H1 (cell line): Measurements from ENCODE around the gene GFRA4. TPM values are rescaled to one million over a fixed set of nuclear protein-coding genes. Genes with fewer than 3 reads are reported as not detected.

ENCODE experiments used
- CTCF ChIA-PET: fragments of 300-600 bp; sonication (Branson Sonifier 250); formaldehyde crosslinking; loops from one replicate; lab custom pipeline; 2021; ENCODE audit not compliant: partially characterized antibody; lab: Charles Lee
- POLR2A ChIA-PET: fragments of 300-600 bp; sonication (Branson Sonifier 250); formaldehyde crosslinking; loops from one replicate; lab custom pipeline; 2021; ENCODE audit warnings: inconsistent platforms; ENCODE audit not compliant: partially characterized antibody; lab: Charles Lee
- DNase-seq, 2 experiments: peaks; one replicate each; pipeline versions ENCODE4 v3.0.0 to v3.0.0-alpha.2; 2010 to 2022; ENCODE audit warnings: low spot score in 2 of 2, low read depth in 1 of 2, mixed read lengths in 1 of 2
- FAIRE-seq: peaks from 2 replicates; lab custom pipeline; 2011; peaks lifted over from hg19 to GRCh38; lab: Jason Lieb, UNC
- H2AFZ ChIP-seq: 2 replicates; pipeline ENCODE4 v1.8.1; 2012; ENCODE audit warnings: low read length, inconsistent platforms
- H2AK5ac ChIP-seq: 2 replicates; pipeline ENCODE4 v1.6.1; 2013; ENCODE audit warnings: low read depth, low read length
- H2BK120ac ChIP-seq: replicated peaks from 2 replicates; pipeline ENCODE3; 2013; ENCODE audit warnings: low read depth, low read length, inconsistent platforms
- H2BK12ac ChIP-seq: 2 replicates; pipeline ENCODE4 v1.6.1; 2013; ENCODE audit warnings: low read depth, low read length
- H2BK15ac ChIP-seq: 2 replicates; pipeline ENCODE4 v1.6.1; 2013; ENCODE audit warnings: low read length
- H2BK20ac ChIP-seq: 2 replicates; pipeline ENCODE4 v1.6.1; 2013; ENCODE audit warnings: low read length
- H2BK5ac ChIP-seq: 2 replicates; pipeline ENCODE4 v1.6.1; 2013; ENCODE audit warnings: low read depth, low read length
- H3K14ac ChIP-seq: 2 replicates; pipeline ENCODE4 v1.6.1; 2013; ENCODE audit warnings: inconsistent platforms; ENCODE audit not compliant: insufficient read length
- H3K18ac ChIP-seq: 2 replicates; pipeline ENCODE4 v1.6.1; 2013; ENCODE audit warnings: low read length; ENCODE audit errors: extremely low read depth
- H3K23ac ChIP-seq: 2 replicates; pipeline ENCODE4 v1.6.1; 2013; ENCODE audit warnings: inconsistent platforms; ENCODE audit not compliant: insufficient read length
- H3K23me2 ChIP-seq: 2 replicates; pipeline ENCODE4 v1.6.1; 2013; ENCODE audit warnings: low read depth, low read length
- H3K27ac ChIP-seq: 2 replicates; pipeline ENCODE4 v1.6.1; 2011; ENCODE audit warnings: low read depth, low read length, inconsistent platforms
- H3K27me3 ChIP-seq, 4 experiments: replicated peaks in 1 of 4; 1 replicate in 1 of 4; 2 replicates in 3 of 4; pipeline versions ENCODE4 v1.6.1 to v1.8.1; 2011 to 2013; ENCODE audit warnings: low read length in 3 of 4, mild to moderate bottlenecking in 3 of 4, inconsistent platforms in 2 of 4, mixed read lengths in 2 of 4, moderate library complexity in 1 of 4; ENCODE audit not compliant: control insufficient read depth in 3 of 4, insufficient read depth in 3 of 4; ENCODE audit errors: extremely low read depth in 1 of 4
- H3K36me3 ChIP-seq, 4 experiments: 2 replicates each; pipeline versions ENCODE4 v1.6.1 to v1.8.1; 2011 to 2013; ENCODE audit warnings: mild to moderate bottlenecking in 4 of 4, low read length in 3 of 4, moderate library complexity in 2 of 4, control low read depth in 1 of 4, inconsistent platforms in 1 of 4; ENCODE audit not compliant: insufficient read depth in 4 of 4, control insufficient read depth in 2 of 4
- H3K4ac ChIP-seq: replicated peaks from 2 replicates; pipeline ENCODE3; 2013; ENCODE audit warnings: low read length, low read depth, mixed read lengths, inconsistent platforms; ENCODE audit not compliant: insufficient read length
- H3K4me1 ChIP-seq, 4 experiments: replicated peaks in 1 of 4; 1 replicate in 1 of 4; 2 replicates in 3 of 4; pipeline versions ENCODE4 v1.6.1 to v1.8.1; 2011 to 2013; ENCODE audit warnings: low read length in 3 of 4, inconsistent platforms in 2 of 4, mixed read lengths in 1 of 4; ENCODE audit not compliant: insufficient read depth in 4 of 4, control insufficient read depth in 3 of 4
- H3K4me2 ChIP-seq, 2 experiments: 2 replicates each; pipeline versions ENCODE4 v1.6.1 to v1.8.1; 2011 to 2013; ENCODE audit warnings: low read depth in 2 of 2, low read length in 2 of 2, control low read depth in 1 of 2, inconsistent platforms in 1 of 2, mild to moderate bottlenecking in 1 of 2; ENCODE audit not compliant: insufficient read depth in 1 of 2
- H3K4me3 ChIP-seq, 4 experiments: fragments of 200-600, 300-600 bp in 1 of 4; sonication (generic), shearing (Covaris generic), sonication (Bioruptor Twin) in 1 of 4; 2 replicates each; pipeline versions ENCODE4 v1.5.1 to v1.8.1; 2011 to 2016; ENCODE audit warnings: low read length in 4 of 4, low read depth in 3 of 4, control low read depth in 2 of 4, inconsistent platforms in 2 of 4, mild to moderate bottlenecking in 2 of 4, mixed read lengths in 1 of 4, moderate library complexity in 1 of 4; ENCODE audit not compliant: insufficient read depth in 2 of 4; ENCODE audit errors: extremely low read depth in 1 of 4
- H3K56ac ChIP-seq: replicated peaks from 2 replicates; pipeline ENCODE3; 2013; ENCODE audit warnings: low read depth, mild to moderate bottlenecking, mixed read lengths, low read length, inconsistent platforms; ENCODE audit not compliant: insufficient read length
- H3K79me1 ChIP-seq: 2 replicates; pipeline ENCODE4 v1.6.1; 2013; ENCODE audit warnings: low read depth, low read length, control low read depth
- H3K79me2 ChIP-seq, 2 experiments: 2 replicates each; pipeline versions ENCODE4 v1.6.1 to v1.8.1; 2012 to 2013; ENCODE audit warnings: low read length in 2 of 2, mild to moderate bottlenecking in 2 of 2, inconsistent platforms in 1 of 2; ENCODE audit not compliant: insufficient read depth in 2 of 2, control insufficient read depth in 1 of 2
- H3K9ac ChIP-seq, 4 experiments: replicated peaks in 1 of 4; 1 replicate in 1 of 4; 2 replicates in 3 of 4; pipeline versions ENCODE4 v1.6.1 to v1.8.1; 2011 to 2013; ENCODE audit warnings: low read depth in 3 of 4, low read length in 3 of 4, control low read depth in 2 of 4, mild to moderate bottlenecking in 2 of 4, moderate library complexity in 2 of 4, inconsistent platforms in 1 of 4; ENCODE audit errors: extremely low read depth in 1 of 4
- H3K9me3 ChIP-seq, 2 experiments: 2 replicates each; pipeline versions ENCODE4 v1.6.1 to v1.8.1; 2012 to 2013; ENCODE audit warnings: mild to moderate bottlenecking in 2 of 2, moderate library complexity in 2 of 2, control low read depth in 1 of 2, inconsistent platforms in 1 of 2, low read depth in 1 of 2, low read length in 1 of 2, mixed read lengths in 1 of 2; ENCODE audit not compliant: insufficient read depth in 2 of 2
- H4K20me1 ChIP-seq, 2 experiments: replicated peaks in 1 of 2; 2 replicates each; pipeline versions ENCODE3 to v1.8.1; 2011 to 2013; ENCODE audit warnings: inconsistent platforms in 2 of 2, low read length in 2 of 2, mild to moderate bottlenecking in 1 of 2; ENCODE audit not compliant: insufficient read depth in 2 of 2, control insufficient read depth in 1 of 2
- H4K5ac ChIP-seq: 2 replicates; pipeline ENCODE4 v1.6.1; 2013; ENCODE audit warnings: low read length, low read depth, mixed read lengths, inconsistent platforms; ENCODE audit not compliant: insufficient read length
- H4K8ac ChIP-seq: 2 replicates; pipeline ENCODE4 v1.8.0; 2013; ENCODE audit warnings: mild to moderate bottlenecking, moderate library complexity, low read length, inconsistent platforms; ENCODE audit not compliant: insufficient read depth; ENCODE audit errors: extremely low read depth
- H4K91ac ChIP-seq: replicated peaks from 2 replicates; pipeline ENCODE3; 2013; ENCODE audit warnings: low read length, mixed read lengths, inconsistent platforms; ENCODE audit not compliant: insufficient read length
- KDM1A ChIP-seq: fragments of 200-600, 300-600 bp; sonication (generic); IDR thresholded peaks from 2 replicates; pipeline ENCODE4 v1.7.1; 2016; ENCODE audit warnings: mild to moderate bottlenecking, low read length, borderline replicate concordance
- SP2 ChIP-seq: IDR thresholded peaks from 2 replicates; pipeline ENCODE4 v1.6.1; 2012; ENCODE audit warnings: mild to moderate bottlenecking, low read length, inconsistent platforms
- SUZ12 ChIP-seq: fragments of 200-600 bp; sonication (generic); IDR thresholded peaks from 2 replicates; pipeline ENCODE4 v1.6.1; 2012; ENCODE audit warnings: mild to moderate bottlenecking, inconsistent platforms, low read length, moderate library complexity, mixed read lengths
- WGBS, 2 experiments: shearing (Covaris generic) in 1 of 2; methylation state at CpG; one replicate each; pipeline versions ENCODE4 v1.1.6 to v1.1.7; 2013 to 2015; ENCODE audit warnings: low lambda C conversion rate in 2 of 2, mixed read lengths in 2 of 2, inconsistent platforms in 1 of 2, low coverage in 1 of 2, missing lambda C conversion rate in 1 of 2; ENCODE audit not compliant: insufficient replicate concordance in 2 of 2, insufficient coverage in 1 of 2, insufficient read length in 1 of 2; ENCODE audit errors: extremely low coverage in 1 of 2, missing lambda C conversion rate in 1 of 2; 5-methylcytosine and 5-hydroxymethylcytosine counted together
- polyA plus RNA-seq, 7 experiments: library from polyadenylated mRNA; depleted of rRNA in 3 of 7; stranded (reverse) in 5 of 7; unstranded in 2 of 7; fragments of >200 nt in 5 of 7; fragments of 200-250 nt in 2 of 7; gene quantifications; 1 replicate in 5 of 7; 2 replicates in 1 of 7; 4 replicates in 1 of 7; pipeline versions ENCODE4 v1.2.1 to v1.2.3, GENCODE V29; 2011 to 2013; ENCODE audit warnings: missing spikeins in 2 of 7, mixed read lengths in 2 of 7
- total RNA-seq: library from RNA; stranded (reverse); fragmentation: NEBNext Ultra II Directional; extraction: Animal tissue kit (Norgen Biotek cat#: 25700); gene quantifications from 2 replicates; pipeline ENCODE4 v1.2.1, GENCODE V29; 2021

Gene GFRA4
- total and polyA plus RNA-seq, 2 of the 8 experiments (the other 6 are each of a cell fraction or from before 2014, with no cell fraction given), result 0.05 TPM; not detected in 1

- FAIRE-seq, result no peak
- no peak overlapping the region for H3K56ac ChIP-seq
- no peak overlapping the region for H4K8ac ChIP-seq
- DNase-seq, result peak in 1 of 2 experiments; percentile 16
- H3K4me2 ChIP-seq, result no peak overlapping the region
- H3K27ac ChIP-seq, result no peak overlapping the region
- no peak overlapping the region for H2AFZ ChIP-seq
- H2BK5ac ChIP-seq, result no peak overlapping the region
- H3K36me3 ChIP-seq, result no peaks in the 10 kb centered on the region
- H2BK20ac ChIP-seq, result no peak overlapping the region
- no peak overlapping the region for H4K5ac ChIP-seq
- ChIA-PET CTCF (interaction anchor here (1.0 to 2.3 kb wide), 4 partner anchors 9 to 67 kb away, joined by 3 to 6 read pairs (median 4); no protein-coding TSS in a partner anchor), POLR2A (interaction anchor here (1.1 to 1.3 kb wide), 2 partner anchors 9 to 30 kb away, joined by 3 read pairs; no protein-coding TSS in a partner anchor)
- no peak overlapping the region for H2BK120ac ChIP-seq
- no peak overlapping the region for H2AK5ac ChIP-seq
- H3K9ac ChIP-seq, result no peak overlapping the region
- no peaks in the 10 kb centered on the region for H3K79me1 ChIP-seq
- H3K4ac ChIP-seq, result no peak overlapping the region
- no peak overlapping the region for H2BK12ac ChIP-seq
- H4K91ac ChIP-seq, result no peak overlapping the region
- H4K20me1 ChIP-seq, result no peaks in the 10 kb centered on the region
- H3K9me3 ChIP-seq, result no peaks in the 10 kb centered on the region
- H3K4me3 ChIP-seq, result no peak overlapping the region
- no peak overlapping the region for H3K18ac ChIP-seq
- H2BK15ac ChIP-seq, result no peak overlapping the region
- no peak overlapping the region for H3K14ac ChIP-seq
- no peaks in the 10 kb centered on the region; a peak in 2 of 7 replicates for H3K27me3 ChIP-seq
- 91% methylated on average over 9 of the region's 9 CpGs; no CpG with 5 or more reads in 1 of the 2 experiments for WGBS, 2 experiments
- no peak for TF ChIP-seq KDM1A
- TF ChIP-seq SUZ12, result no peak
- no peak for TF ChIP-seq SP2
- H3K79me2 ChIP-seq, result no peaks in the 10 kb centered on the region
- no peak overlapping the region for H3K23ac ChIP-seq
- H3K4me1 ChIP-seq, result no peaks in the 10 kb centered on the region
- no peaks in the 10 kb centered on the region for H3K23me2 ChIP-seq
These were observed 14.2 kb downstream of the GFRA4 start for GRCh38 chr20:3648951-3649350.
